Right ventricle myocardium superior (tissue), 1 donor: ENCODE results near the gene VENTX. TPM values are rescaled to one million over a fixed set of nuclear protein-coding genes. Genes with fewer than 3 reads are reported as not detected.

Experiments used
- ATAC-seq: fragments of 200-7000 bp; cut with Tn5 transposase; one replicate; pipeline ENCODE4 v1.9.1; 2020; ENCODE audit warnings: mild to moderate bottlenecking; ENCODE audit not compliant: poor library complexity
- DNase-seq: peaks from one replicate; pipeline ENCODE4 v3.0.0-alpha.2; 2020
- intact Hi-C: fragments of 100-400 bp; cut with DNase I; formaldehyde crosslinking; loops from one replicate; pipeline ENCODE4 v1.11.2; 2022
- total RNA-seq: library from RNA; stranded (reverse); fragmentation: NEBNext Ultra II Directional; extraction: Animal tissue kit (Norgen Biotek cat#: 25700); gene quantifications from one replicate; pipeline ENCODE4 v1.2.1, GENCODE V29; 2021
- donor health status: DM: no; HTN: yes; CAD: no; lungs with severe emphysema.

Gene VENTX
- total RNA-seq, 1 donor from 2014 or later: 0.43 TPM

- intact Hi-C loops: no loop called here
- ATAC-seq (no peak), DNase-seq (no peak)
Observed at GRCh38 chr10:133201151-133201947, 36.3 kb upstream of the VENTX start.

- no peak for DNase-seq
- no peak for ATAC-seq
- intact Hi-C loops: no loop called here
Observed at GRCh38 chr10:133201948-133202725, 35.5 kb upstream of the VENTX start.

GRCh38 chr10:133202778-133203651, 34.6 kb upstream of the VENTX start:
- DNase-seq (no peak), ATAC-seq (no peak)
- intact Hi-C loops: no loop called here

- DNase-seq: no peak
- no peak for ATAC-seq
- intact Hi-C loops: no loop called here
Observed at GRCh38 chr10:133203652-133204195, 33.9 kb upstream of the VENTX start.

- intact Hi-C loops: no loop called here
- ATAC-seq: no peak
- DNase-seq: no peak
Observed at GRCh38 chr10:133204226-133205015, 33.2 kb upstream of the VENTX start.

GRCh38 chr10:133205146-133205545, 32.5 kb upstream of the VENTX start:
- DNase-seq: no peak
- ATAC-seq: no peak
- intact Hi-C loops: no loop called here

GRCh38 chr10:133206356-133207040, 31.2 kb upstream of the VENTX start:
- intact Hi-C loops: no loop called here
- ATAC-seq (no peak), DNase-seq (no peak)

GRCh38 chr10:133207041-133207600, 30.5 kb upstream of the VENTX start:
- ATAC-seq: no peak
- intact Hi-C loops: no loop called here
- no peak for DNase-seq

- ATAC-seq: no peak
- intact Hi-C loops: no loop called here
- no peak for DNase-seq
Observed at GRCh38 chr10:133207627-133208026, 30.0 kb upstream of the VENTX start.

- no peak for ATAC-seq
- no peak for DNase-seq
- intact Hi-C loops: no loop called here
Observed at GRCh38 chr10:133208466-133208865, 29.2 kb upstream of the VENTX start.

- ATAC-seq (no peak), DNase-seq (no peak)
- intact Hi-C loops: no loop called here
Observed at GRCh38 chr10:133209117-133209516, 28.5 kb upstream of the VENTX start.

GRCh38 chr10:133209641-133210040, 28.0 kb upstream of the VENTX start:
- no peak for ATAC-seq
- DNase-seq: no peak
- intact Hi-C loops: no loop called here

GRCh38 chr10:133210398-133211140, 27.1 kb upstream of the VENTX start:
- intact Hi-C loops: no loop called here
- ATAC-seq (no peak), DNase-seq (no peak)

GRCh38 chr10:133211141-133211830, 26.4 kb upstream of the VENTX start:
- intact Hi-C loops: no loop called here
- no peak for DNase-seq
- ATAC-seq: no peak

GRCh38 chr10:133211959-133212852, 25.4 kb upstream of the VENTX start:
- ATAC-seq (no peak), DNase-seq (no peak)
- intact Hi-C loops: no loop called here
